CD4-positive, alpha-beta T cell treated with Interleukin-6 for 4 hours (primary cell): Measurements from ENCODE around the gene NUDT15.
"Not testable (repeated sequence)": the region's sequence is repeated elsewhere in the genome, so short reads cannot be mapped to it uniquely, and the experiment has no call there.

Source experiments
- DNase-seq: peaks from one replicate; pipeline ENCODE4 v3.0.0-alpha.2; 2020; ENCODE audit warnings: mixed read lengths

NUDT15 gene

GRCh38 chr13:48043789-48044503, 6.4 kb downstream of the NUDT15 start:
- no peak for DNase-seq

- DNase-seq, result no peak
Measured at GRCh38 chr13:48050550-48050949, 13.0 kb downstream of the NUDT15 start.

- no peak for DNase-seq
Measured at GRCh38 chr13:48054601-48055000, 17.1 kb downstream of the NUDT15 start.

GRCh38 chr13:48055712-48056111, 18.2 kb downstream of the NUDT15 start:
- DNase-seq, result no peak

- DNase-seq, result not testable (repeated sequence)
Measured at GRCh38 chr13:48058536-48058935, 21.0 kb downstream of the NUDT15 start.

GRCh38 chr13:48059951-48060350, 22.4 kb downstream of the NUDT15 start:
- not testable (repeated sequence) for DNase-seq

GRCh38 chr13:48066310-48066989, 28.9 kb downstream of the NUDT15 start:
- peak; percentile 22 for DNase-seq

GRCh38 chr13:48068036-48068435, 30.5 kb downstream of the NUDT15 start:
- no peak for DNase-seq

GRCh38 chr13:48068952-48069351, 31.4 kb downstream of the NUDT15 start:
- no peak for DNase-seq

- no peak for DNase-seq
Measured at GRCh38 chr13:48069573-48069972, 32.0 kb downstream of the NUDT15 start.

- no peak for DNase-seq
Measured at GRCh38 chr13:48070942-48071341, 33.4 kb downstream of the NUDT15 start.

GRCh38 chr13:48072304-48072703, 34.8 kb downstream of the NUDT15 start:
- no peak for DNase-seq

- DNase-seq, result no peak
Measured at GRCh38 chr13:48072787-48073186, 35.3 kb downstream of the NUDT15 start.

GRCh38 chr13:48074006-48074405, 36.5 kb downstream of the NUDT15 start:
- DNase-seq, result no peak

GRCh38 chr13:48078251-48078656, 40.7 kb downstream of the NUDT15 start:
- DNase-seq, result peak; percentile 1

- DNase-seq, result no peak
Measured at GRCh38 chr13:48081739-48082138, 44.2 kb downstream of the NUDT15 start.

GRCh38 chr13:48086272-48086671, 48.7 kb downstream of the NUDT15 start:
- no peak for DNase-seq

- no peak for DNase-seq
Measured at GRCh38 chr13:48093588-48093987, 56.1 kb downstream of the NUDT15 start.

- no peak for DNase-seq
Measured at GRCh38 chr13:48094404-48094780, 56.9 kb downstream of the NUDT15 start.

- DNase-seq, result peak; percentile 96
Measured at GRCh38 chr13:48094781-48095502, 57.4 kb downstream of the NUDT15 start, which contains the start of gene MED4. Gene MED4, minus strand, starts transcription at chr13:48095104. Its CDS starts 26 bp downstream, at chr13:48095078.

GRCh38 chr13:48096670-48097069, 59.1 kb downstream of the NUDT15 start:
- no peak for DNase-seq
